PFSK-1 (cell line): ENCODE measurements around the gene NTM.

Experiments used
- FOXP2 ChIP-seq: optimal IDR thresholded peaks from 2 replicates; pipeline ENCODE3; 2011; ENCODE audit warnings: borderline replicate concordance, control low read depth, inconsistent platforms; ENCODE audit not compliant: insufficient read depth; ENCODE audit errors: extremely low read length, extremely low read depth
- POLR2AphosphoS5 ChIP-seq: IDR thresholded peaks from 2 replicates; pipeline ENCODE4 v1.6.1; 2012; ENCODE audit warnings: low read depth, mild to moderate bottlenecking, control low read depth, low read length, moderate library complexity
- SIN3A ChIP-seq: IDR thresholded peaks from 2 replicates; pipeline ENCODE4 v1.6.1; 2012; ENCODE audit warnings: mild to moderate bottlenecking, low read length, moderate library complexity, borderline replicate concordance; ENCODE audit not compliant: insufficient read depth
- TAF1 ChIP-seq: IDR thresholded peaks from 2 replicates; pipeline ENCODE4 v1.6.1; 2012; ENCODE audit warnings: low read length, control low read depth, borderline replicate concordance; ENCODE audit not compliant: insufficient read depth
- TF ChIP-seq, protein P1 (sequence below), 2 experiments: IDR thresholded peaks; 2 replicates each; pipeline versions ENCODE4 v1.6.1 to v1.8.0; 2011 to 2012; ENCODE audit warnings: low read depth in 2 of 2, low read length in 2 of 2, control low read depth in 1 of 2, inconsistent platforms in 1 of 2, mild to moderate bottlenecking in 1 of 2, moderate library complexity in 1 of 2; ENCODE audit not compliant: insufficient read depth in 1 of 2

- TF ChIP-seq, protein P1, sequence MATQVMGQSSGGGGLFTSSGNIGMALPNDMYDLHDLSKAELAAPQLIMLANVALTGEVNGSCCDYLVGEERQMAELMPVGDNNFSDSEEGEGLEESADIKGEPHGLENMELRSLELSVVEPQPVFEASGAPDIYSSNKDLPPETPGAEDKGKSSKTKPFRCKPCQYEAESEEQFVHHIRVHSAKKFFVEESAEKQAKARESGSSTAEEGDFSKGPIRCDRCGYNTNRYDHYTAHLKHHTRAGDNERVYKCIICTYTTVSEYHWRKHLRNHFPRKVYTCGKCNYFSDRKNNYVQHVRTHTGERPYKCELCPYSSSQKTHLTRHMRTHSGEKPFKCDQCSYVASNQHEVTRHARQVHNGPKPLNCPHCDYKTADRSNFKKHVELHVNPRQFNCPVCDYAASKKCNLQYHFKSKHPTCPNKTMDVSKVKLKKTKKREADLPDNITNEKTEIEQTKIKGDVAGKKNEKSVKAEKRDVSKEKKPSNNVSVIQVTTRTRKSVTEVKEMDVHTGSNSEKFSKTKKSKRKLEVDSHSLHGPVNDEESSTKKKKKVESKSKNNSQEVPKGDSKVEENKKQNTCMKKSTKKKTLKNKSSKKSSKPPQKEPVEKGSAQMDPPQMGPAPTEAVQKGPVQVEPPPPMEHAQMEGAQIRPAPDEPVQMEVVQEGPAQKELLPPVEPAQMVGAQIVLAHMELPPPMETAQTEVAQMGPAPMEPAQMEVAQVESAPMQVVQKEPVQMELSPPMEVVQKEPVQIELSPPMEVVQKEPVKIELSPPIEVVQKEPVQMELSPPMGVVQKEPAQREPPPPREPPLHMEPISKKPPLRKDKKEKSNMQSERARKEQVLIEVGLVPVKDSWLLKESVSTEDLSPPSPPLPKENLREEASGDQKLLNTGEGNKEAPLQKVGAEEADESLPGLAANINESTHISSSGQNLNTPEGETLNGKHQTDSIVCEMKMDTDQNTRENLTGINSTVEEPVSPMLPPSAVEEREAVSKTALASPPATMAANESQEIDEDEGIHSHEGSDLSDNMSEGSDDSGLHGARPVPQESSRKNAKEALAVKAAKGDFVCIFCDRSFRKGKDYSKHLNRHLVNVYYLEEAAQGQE (IDR thresholded peaks at IDR 0.05; ENCODE audit: insufficient read depth in 1 of 2, low read depth in 2 of 2, low read length in 2 of 2): no peak
- TF ChIP-seq FOXP2: no peak
- TF ChIP-seq TAF1: no peak
- TF ChIP-seq SIN3A: no peak
- no peak for TF ChIP-seq POLR2AphosphoS5
Observed at GRCh38 chr11:131787119-131787518, 416.7 kb downstream of the NTM start.
